Activated T-helper 2 cell treated with anti-CD3 and anti-CD28 coated beads, Interferon-gamma antibody, Interleukin-2, Interleukin-4, amounts not matched to agents 10 μg/mL and 5 μg/mL and 100 μg/mL, durations not matched to agents 14 hours and 24 hours and 36 hours (primary cell): ENCODE data around the gene METRNL. TPM values are rescaled to one million over a fixed set of nuclear protein-coding genes. Genes with fewer than 3 reads are reported as not detected.

Source experiments
- DNase-seq: peaks from one replicate; pipeline ENCODE4 v3.0.0; 2021; ENCODE audit warnings: low spot score
- H3K27ac Mint-ChIP-seq: one replicate; pipeline ENCODE4 v1.8.0; 2021; ENCODE audit warnings: mixed read lengths
- H3K27me3 Mint-ChIP-seq: one replicate; pipeline ENCODE4 v1.8.0; 2021; ENCODE audit warnings: low read depth, mixed read lengths
- H3K36me3 Mint-ChIP-seq: one replicate; pipeline ENCODE4 v1.8.0; 2021; ENCODE audit warnings: low read depth, mixed read lengths
- H3K4me1 Mint-ChIP-seq: one replicate; pipeline ENCODE4 v1.8.0; 2021; ENCODE audit warnings: low read depth, mixed read lengths
- H3K4me3 Mint-ChIP-seq: one replicate; pipeline ENCODE4 v1.8.0; 2021; ENCODE audit warnings: low read depth, mild to moderate bottlenecking, moderate library complexity, mixed read lengths
- H3K9me3 Mint-ChIP-seq: one replicate; pipeline ENCODE4 v1.8.0; 2021; ENCODE audit warnings: mixed read lengths
- intact Hi-C: fragments of 100-400 bp; cut with micrococcal nuclease; formaldehyde crosslinking; loops from one replicate; pipeline ENCODE4 v1.15.1; 2023
- total RNA-seq: library from RNA; stranded (reverse); gene quantifications from 2 replicates; pipeline ENCODE4 v1.2.3, GENCODE V29; 2022

Gene METRNL
- total RNA-seq, 1 donor from 2014 or later, result 74.7 TPM

- H3K4me1 Mint-ChIP-seq, result no peaks in the 10 kb centered on the region
- no peaks in the 10 kb centered on the region for H3K36me3 Mint-ChIP-seq
- no peak for DNase-seq
- no peaks in the 10 kb centered on the region for H3K9me3 Mint-ChIP-seq
- intact Hi-C loops, result no loop called here
- H3K27ac Mint-ChIP-seq, result no peak overlapping the region
- no peak overlapping the region for H3K4me3 Mint-ChIP-seq
- peaks cover 3% of the 10 kb centered on the region for H3K27me3 Mint-ChIP-seq
These were observed 27.7 kb downstream of the METRNL start for GRCh38 chr17:83106913-83107655.

- H3K4me3 Mint-ChIP-seq, result no peak overlapping the region
- no peaks in the 10 kb centered on the region for H3K9me3 Mint-ChIP-seq
- H3K27me3 Mint-ChIP-seq, result peaks cover 3% of the 10 kb centered on the region
- H3K36me3 Mint-ChIP-seq, result no peaks in the 10 kb centered on the region
- no peak overlapping the region for H3K27ac Mint-ChIP-seq
- H3K4me1 Mint-ChIP-seq, result no peaks in the 10 kb centered on the region
- no peak for DNase-seq
- intact Hi-C loops, result no loop called here
These were observed 28.2 kb downstream of the METRNL start for GRCh38 chr17:83107656-83108048.

- no peak for DNase-seq
These were observed 29.3 kb downstream of the METRNL start for GRCh38 chr17:83108709-83109108.

GRCh38 chr17:83109386-83109785 lies 30.0 kb downstream of the METRNL start:
- Mint-ChIP-seq H3K36me3 (no peaks in the 10 kb centered on the region), H3K9me3 (no peaks in the 10 kb centered on the region), H3K4me1 (no peaks in the 10 kb centered on the region), H3K27me3 (peaks cover 3% of the 10 kb centered on the region), H3K27ac (no peak overlapping the region), H3K4me3 (no peak overlapping the region)
- intact Hi-C loops, result no loop called here
- DNase-seq, result no peak

More at GRCh38 chr17:83108709-83109108, 29.3 kb downstream of the METRNL start:
- Mint-ChIP-seq H3K9me3 (no peaks in the 10 kb centered on the region), H3K4me1 (no peaks in the 10 kb centered on the region), H3K36me3 (no peaks in the 10 kb centered on the region), H3K4me3 (no peak overlapping the region), H3K27me3 (peaks cover 3% of the 10 kb centered on the region), H3K27ac (no peak overlapping the region)
- intact Hi-C loops, result no loop called here

GRCh38 chr17:83109793-83110645 lies 30.6 kb downstream of the METRNL start:
- no peak for DNase-seq
- H3K27ac Mint-ChIP-seq, result no peak overlapping the region
- no peak overlapping the region for H3K4me3 Mint-ChIP-seq
- intact Hi-C loops, result no loop called here
- H3K27me3 Mint-ChIP-seq, result peaks cover 3% of the 10 kb centered on the region
- no peaks in the 10 kb centered on the region for H3K4me1 Mint-ChIP-seq
- H3K9me3 Mint-ChIP-seq, result no peaks in the 10 kb centered on the region
- no peaks in the 10 kb centered on the region for H3K36me3 Mint-ChIP-seq

- Mint-ChIP-seq H3K9me3 (no peaks in the 10 kb centered on the region), H3K27ac (no peak overlapping the region), H3K36me3 (no peaks in the 10 kb centered on the region), H3K4me3 (no peak overlapping the region), H3K27me3 (peaks cover 3% of the 10 kb centered on the region), H3K4me1 (no peaks in the 10 kb centered on the region)
- no peak for DNase-seq
- intact Hi-C loops, result no loop called here
These were observed 31.3 kb downstream of the METRNL start for GRCh38 chr17:83110735-83111134.

- no peak for DNase-seq
- intact Hi-C loops, result no loop called here
- Mint-ChIP-seq H3K36me3 (no peaks in the 10 kb centered on the region), H3K9me3 (no peaks in the 10 kb centered on the region), H3K4me3 (no peak overlapping the region), H3K27ac (no peak overlapping the region), H3K4me1 (no peaks in the 10 kb centered on the region), H3K27me3 (peaks cover 2% of the 10 kb centered on the region)
These were observed 32.3 kb downstream of the METRNL start for GRCh38 chr17:83111516-83112282.

GRCh38 chr17:83113381-83113780 lies 34.0 kb downstream of the METRNL start:
- Mint-ChIP-seq H3K9me3 (no peaks in the 10 kb centered on the region), H3K4me3 (no peak overlapping the region), H3K4me1 (no peaks in the 10 kb centered on the region), H3K36me3 (no peaks in the 10 kb centered on the region), H3K27me3 (peaks cover 3% of the 10 kb centered on the region), H3K27ac (no peak overlapping the region)
- no peak for DNase-seq
- intact Hi-C loops, result no loop called here

GRCh38 chr17:83113792-83114191 lies 34.4 kb downstream of the METRNL start:
- peaks cover 7% of the 10 kb centered on the region for H3K27me3 Mint-ChIP-seq
- H3K4me1 Mint-ChIP-seq, result peaks cover under 1% of the 10 kb centered on the region
- DNase-seq, result no peak
- no peak overlapping the region for H3K4me3 Mint-ChIP-seq
- intact Hi-C loops, result no loop called here
- H3K27ac Mint-ChIP-seq, result no peak overlapping the region
- H3K36me3 Mint-ChIP-seq, result no peaks in the 10 kb centered on the region
- no peaks in the 10 kb centered on the region for H3K9me3 Mint-ChIP-seq

- peaks cover 11% of the 10 kb centered on the region for H3K27me3 Mint-ChIP-seq
- H3K9me3 Mint-ChIP-seq, result no peaks in the 10 kb centered on the region
- intact Hi-C loops, result no loop called here
- H3K36me3 Mint-ChIP-seq, result no peaks in the 10 kb centered on the region
- peaks cover 8% of the 10 kb centered on the region for H3K4me1 Mint-ChIP-seq
- H3K27ac Mint-ChIP-seq, result no peak overlapping the region
- no peak for DNase-seq
- no peak overlapping the region for H3K4me3 Mint-ChIP-seq
These were observed 35.3 kb downstream of the METRNL start for GRCh38 chr17:83114706-83115105.

GRCh38 chr17:83115202-83115651 lies 35.8 kb downstream of the METRNL start:
- intact Hi-C loops, result no loop called here
- Mint-ChIP-seq H3K4me1 (peaks cover 10% of the 10 kb centered on the region), H3K27me3 (peaks cover 11% of the 10 kb centered on the region), H3K9me3 (no peaks in the 10 kb centered on the region), H3K4me3 (no peak overlapping the region), H3K27ac (no peak overlapping the region), H3K36me3 (no peaks in the 10 kb centered on the region)
- no peak for DNase-seq

- no peak overlapping the region for H3K4me3 Mint-ChIP-seq
- intact Hi-C loops, result no loop called here
- H3K9me3 Mint-ChIP-seq, result no peaks in the 10 kb centered on the region
- H3K27ac Mint-ChIP-seq, result no peak overlapping the region
- peaks cover 15% of the 10 kb centered on the region for H3K27me3 Mint-ChIP-seq
- H3K4me1 Mint-ChIP-seq, result peaks cover 13% of the 10 kb centered on the region
- DNase-seq, result no peak
- H3K36me3 Mint-ChIP-seq, result no peaks in the 10 kb centered on the region
These were observed 36.4 kb downstream of the METRNL start for GRCh38 chr17:83115832-83116231.
